ENCODE measurements around the gene BLOC1S1.

DNA sequence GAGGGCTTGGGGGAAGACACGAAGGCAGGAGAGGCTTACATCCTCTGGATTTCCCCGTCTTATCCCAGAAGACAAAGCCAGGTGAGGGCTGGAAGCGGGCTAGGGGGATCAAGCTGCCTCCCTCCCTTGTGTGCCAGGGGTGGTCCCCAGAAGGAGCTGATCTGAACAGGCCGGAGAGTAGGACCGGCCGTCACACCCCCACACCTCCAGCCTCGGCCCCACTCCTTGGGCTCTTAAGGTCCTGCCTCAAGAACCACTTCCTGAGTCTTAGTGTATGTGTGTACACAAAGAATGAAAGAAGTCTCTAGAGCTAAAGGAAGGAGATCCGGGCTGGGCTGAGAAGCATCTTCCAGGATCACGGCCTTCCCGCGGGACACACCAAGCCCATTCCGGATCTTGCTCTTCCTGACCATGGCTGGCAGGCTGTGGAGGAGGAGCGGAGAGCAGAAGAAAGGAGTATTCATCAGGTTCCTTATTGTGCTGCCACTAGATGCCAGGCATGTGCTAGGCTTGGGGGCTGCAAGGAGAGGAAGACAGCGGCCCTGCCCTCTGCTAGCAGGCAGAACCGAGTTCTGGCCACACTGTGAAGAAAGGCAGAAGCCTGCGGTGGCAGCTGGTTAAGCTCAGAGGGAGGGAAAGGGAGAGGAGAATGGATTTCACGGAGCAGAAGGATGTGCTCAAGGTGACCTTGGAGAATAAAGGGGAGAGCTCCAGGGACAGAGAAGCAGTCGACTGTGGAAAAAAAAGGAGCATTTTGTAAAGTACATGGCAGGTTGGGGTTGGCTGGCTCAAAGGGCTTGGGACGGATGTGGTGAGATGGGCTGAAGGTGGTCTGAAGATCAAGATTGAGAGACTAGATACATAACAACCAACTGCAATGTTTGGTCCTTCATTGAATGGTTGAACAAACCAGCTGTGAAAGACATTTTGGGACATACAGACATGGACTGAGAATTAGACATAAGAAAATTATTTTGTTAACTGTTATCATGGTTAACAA lies 14.3 kb downstream of the BLOC1S1 start:
- TF ChIP-seq, protein P1, sequence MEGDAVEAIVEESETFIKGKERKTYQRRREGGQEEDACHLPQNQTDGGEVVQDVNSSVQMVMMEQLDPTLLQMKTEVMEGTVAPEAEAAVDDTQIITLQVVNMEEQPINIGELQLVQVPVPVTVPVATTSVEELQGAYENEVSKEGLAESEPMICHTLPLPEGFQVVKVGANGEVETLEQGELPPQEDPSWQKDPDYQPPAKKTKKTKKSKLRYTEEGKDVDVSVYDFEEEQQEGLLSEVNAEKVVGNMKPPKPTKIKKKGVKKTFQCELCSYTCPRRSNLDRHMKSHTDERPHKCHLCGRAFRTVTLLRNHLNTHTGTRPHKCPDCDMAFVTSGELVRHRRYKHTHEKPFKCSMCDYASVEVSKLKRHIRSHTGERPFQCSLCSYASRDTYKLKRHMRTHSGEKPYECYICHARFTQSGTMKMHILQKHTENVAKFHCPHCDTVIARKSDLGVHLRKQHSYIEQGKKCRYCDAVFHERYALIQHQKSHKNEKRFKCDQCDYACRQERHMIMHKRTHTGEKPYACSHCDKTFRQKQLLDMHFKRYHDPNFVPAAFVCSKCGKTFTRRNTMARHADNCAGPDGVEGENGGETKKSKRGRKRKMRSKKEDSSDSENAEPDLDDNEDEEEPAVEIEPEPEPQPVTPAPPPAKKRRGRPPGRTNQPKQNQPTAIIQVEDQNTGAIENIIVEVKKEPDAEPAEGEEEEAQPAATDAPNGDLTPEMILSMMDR (IDR thresholded peaks at IDR 0.05): no peak
- peak; percentile 30 for TF ChIP-seq POLR2A (IDR thresholded peaks at IDR 0.05)

Measured in right lobe of liver (tissue), 4 donors.